ENCODE measurements around the gene EML1. TPM values are rescaled to one million over a fixed set of nuclear protein-coding genes. Genes with fewer than 3 reads are reported as not detected.

The EML1 gene
- total and polyA plus RNA-seq, 2 experiments from 2014 or later, result 22.9 to 31.9 TPM

DNA sequence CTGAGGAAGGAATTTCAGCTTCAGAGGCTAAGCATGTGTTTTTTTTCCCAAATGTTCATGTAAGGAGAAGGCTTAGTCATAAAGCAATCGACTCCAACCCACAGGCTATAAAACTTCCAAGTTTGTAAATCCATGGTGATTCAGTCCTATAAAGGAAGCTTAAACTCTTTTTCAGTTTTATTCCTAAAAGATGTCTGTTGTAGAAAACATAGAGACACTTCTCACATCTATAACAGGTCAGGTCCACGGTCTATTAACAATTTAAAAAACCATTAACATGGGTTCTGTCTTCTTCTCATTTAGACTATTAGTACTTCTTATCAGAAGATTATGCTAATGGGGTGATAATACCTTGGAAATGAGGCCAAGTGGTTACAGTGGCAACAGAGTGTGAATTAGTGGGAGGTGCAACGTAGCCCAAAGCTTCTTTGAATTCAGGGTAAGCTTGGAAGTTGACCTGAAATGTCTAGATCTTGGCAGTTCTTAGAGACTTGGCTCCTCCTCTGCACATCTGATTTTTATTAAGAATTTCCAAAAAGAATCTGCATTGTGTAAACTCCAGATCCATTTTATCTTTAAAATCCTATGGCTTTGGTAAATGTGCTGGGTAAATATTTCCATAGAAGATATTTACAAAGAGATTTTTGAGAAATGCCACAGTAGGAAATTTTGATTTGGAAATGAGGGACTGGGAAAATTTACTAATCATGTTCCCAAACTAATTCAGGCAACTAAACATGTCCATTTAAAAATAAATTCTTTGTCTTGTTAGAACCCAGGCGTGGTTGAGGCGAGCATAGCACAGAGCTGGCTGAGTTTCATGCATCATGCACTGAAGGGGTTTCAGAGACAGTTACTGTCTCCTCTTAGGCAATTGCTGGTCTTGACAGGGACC lies 86.4 kb downstream of the EML1 start:
- H3K4me3 ChIP-seq, result no peak overlapping the region
- WGBS (ENCODE audit: low lambda C conversion rate, missing lambda C conversion rate), result 29% methylated on average over 5 of the region's 5 CpGs
- peak; percentile 59 for DNase-seq (ENCODE audit: low spot score)
- no peaks in the 10 kb centered on the region for H3K36me3 ChIP-seq (replicated peaks; ENCODE audit: insufficient read depth, low read depth)
- peak overlapping the region; percentile 46 for H3K4me2 ChIP-seq
- no peaks in the 10 kb centered on the region for H3K9me3 ChIP-seq (ENCODE audit: low read depth)
- H4K20me1 ChIP-seq (ENCODE audit: insufficient read depth, poor library complexity, severe bottlenecking), result no peaks in the 10 kb centered on the region
- H2AFZ ChIP-seq, result no peak overlapping the region
- H3K27ac ChIP-seq, result peak overlapping the region; percentile 82
- no peaks in the 10 kb centered on the region for H3K79me2 ChIP-seq
- H3K27me3 ChIP-seq, result no peaks in the 10 kb centered on the region
- TF ChIP-seq EZH2phosphoT487 (IDR thresholded peaks at IDR 0.05; ENCODE audit: low read depth, severe bottlenecking, unreplicated experiment), result peak; percentile 45
- TF ChIP-seq, protein P1, sequence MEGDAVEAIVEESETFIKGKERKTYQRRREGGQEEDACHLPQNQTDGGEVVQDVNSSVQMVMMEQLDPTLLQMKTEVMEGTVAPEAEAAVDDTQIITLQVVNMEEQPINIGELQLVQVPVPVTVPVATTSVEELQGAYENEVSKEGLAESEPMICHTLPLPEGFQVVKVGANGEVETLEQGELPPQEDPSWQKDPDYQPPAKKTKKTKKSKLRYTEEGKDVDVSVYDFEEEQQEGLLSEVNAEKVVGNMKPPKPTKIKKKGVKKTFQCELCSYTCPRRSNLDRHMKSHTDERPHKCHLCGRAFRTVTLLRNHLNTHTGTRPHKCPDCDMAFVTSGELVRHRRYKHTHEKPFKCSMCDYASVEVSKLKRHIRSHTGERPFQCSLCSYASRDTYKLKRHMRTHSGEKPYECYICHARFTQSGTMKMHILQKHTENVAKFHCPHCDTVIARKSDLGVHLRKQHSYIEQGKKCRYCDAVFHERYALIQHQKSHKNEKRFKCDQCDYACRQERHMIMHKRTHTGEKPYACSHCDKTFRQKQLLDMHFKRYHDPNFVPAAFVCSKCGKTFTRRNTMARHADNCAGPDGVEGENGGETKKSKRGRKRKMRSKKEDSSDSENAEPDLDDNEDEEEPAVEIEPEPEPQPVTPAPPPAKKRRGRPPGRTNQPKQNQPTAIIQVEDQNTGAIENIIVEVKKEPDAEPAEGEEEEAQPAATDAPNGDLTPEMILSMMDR (IDR thresholded peaks at IDR 0.05; ENCODE audit: poor library complexity), result no peak
- no peaks in the 10 kb centered on the region for H3K9me2 ChIP-seq (replicated peaks; ENCODE audit: insufficient read depth)
- peaks cover 30% of the 10 kb centered on the region for H3K4me1 ChIP-seq (ENCODE audit: insufficient read depth)

GRCh38 chr14:99880651-99881420 lies 87.6 kb downstream of the EML1 start:
- Histone ChIP-seq H3K36me3 (replicated peaks; ENCODE audit: insufficient read depth, low read depth) (no peaks in the 10 kb centered on the region), H4K20me1 (ENCODE audit: insufficient read depth, poor library complexity, severe bottlenecking) (no peaks in the 10 kb centered on the region), H3K4me3 (no peak overlapping the region), H3K27ac (peak overlapping the region; percentile 82), H3K79me2 (no peaks in the 10 kb centered on the region), H3K27me3 (no peaks in the 10 kb centered on the region), H3K9me3 (ENCODE audit: low read depth) (no peaks in the 10 kb centered on the region), H2AFZ (no peak overlapping the region), H3K9me2 (replicated peaks; ENCODE audit: insufficient read depth) (no peaks in the 10 kb centered on the region), H3K4me1 (ENCODE audit: insufficient read depth) (peaks cover 25% of the 10 kb centered on the region), H3K4me2 (peak overlapping the region; percentile 46)
- no peak for TF ChIP-seq EZH2phosphoT487 (IDR thresholded peaks at IDR 0.05; ENCODE audit: low read depth, severe bottlenecking, unreplicated experiment)
- TF ChIP-seq, protein P1 (IDR thresholded peaks at IDR 0.05; ENCODE audit: poor library complexity), result no peak
- no peak for TF ChIP-seq EZH2 (IDR thresholded peaks at IDR 0.05; ENCODE audit: borderline replicate concordance)
- DNase-seq (ENCODE audit: low spot score), result no peak
- WGBS (ENCODE audit: low lambda C conversion rate, missing lambda C conversion rate), result 90% methylated on average over 13 of the region's 13 CpGs

DNA sequence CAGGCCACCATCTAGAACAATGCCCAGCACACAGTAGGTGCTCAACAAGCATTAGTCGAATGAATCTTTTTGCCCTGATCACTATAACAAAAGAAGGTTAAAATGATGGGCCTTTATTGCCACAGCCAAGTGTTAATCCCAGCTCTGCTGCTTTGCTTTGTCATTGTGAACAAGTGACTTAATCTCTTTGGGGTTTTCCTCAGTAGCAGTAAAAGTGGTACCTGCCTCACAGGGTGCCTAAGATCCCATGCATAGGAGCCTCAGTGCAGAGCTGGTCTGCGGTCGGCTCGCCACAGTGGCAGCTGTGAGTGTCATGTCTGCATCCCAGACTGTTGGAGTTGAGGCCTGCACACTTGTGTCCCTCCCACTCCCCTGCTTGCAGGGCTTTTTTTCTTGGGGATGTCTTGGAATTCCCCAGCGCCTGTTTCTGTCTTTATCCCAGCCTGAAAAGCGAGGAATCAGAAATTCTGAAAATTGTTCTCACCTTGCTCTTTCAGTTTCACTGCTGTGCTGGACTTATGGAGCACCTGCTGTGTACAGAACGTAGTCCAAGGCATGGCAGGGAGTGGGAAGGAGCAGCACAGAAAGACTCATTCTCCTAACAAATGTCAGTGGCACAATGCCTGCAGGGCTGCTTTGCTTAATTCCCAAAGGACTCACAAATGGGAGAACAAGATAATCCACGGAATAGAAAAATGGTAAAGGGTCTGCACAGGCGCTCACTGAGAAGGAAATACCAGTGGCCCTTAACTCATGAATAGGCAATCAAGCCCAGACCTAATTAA lies 90.8 kb downstream of the EML1 start:
- Histone ChIP-seq H3K4me1 (ENCODE audit: insufficient read depth) (peaks cover 15% of the 10 kb centered on the region), H3K4me2 (no peak overlapping the region), H3K9me2 (replicated peaks; ENCODE audit: insufficient read depth) (no peaks in the 10 kb centered on the region), H2AFZ (no peak overlapping the region), H3K27ac (no peak overlapping the region), H3K27me3 (no peaks in the 10 kb centered on the region), H3K79me2 (no peaks in the 10 kb centered on the region), H4K20me1 (ENCODE audit: insufficient read depth, poor library complexity, severe bottlenecking) (no peaks in the 10 kb centered on the region), H3K9me3 (ENCODE audit: low read depth) (no peaks in the 10 kb centered on the region), H3K36me3 (replicated peaks; ENCODE audit: insufficient read depth, low read depth) (no peaks in the 10 kb centered on the region), H3K4me3 (no peak overlapping the region)
- DNase-seq (ENCODE audit: low spot score), result no peak
- TF ChIP-seq, protein P1 (IDR thresholded peaks at IDR 0.05; ENCODE audit: poor library complexity), result no peak
- no peak for TF ChIP-seq EZH2 (IDR thresholded peaks at IDR 0.05; ENCODE audit: borderline replicate concordance)
- WGBS (ENCODE audit: low lambda C conversion rate, missing lambda C conversion rate), result 90% methylated on average over 9 of the region's 9 CpGs

Data from hepatocyte (in vitro differentiated cells).